Heart left ventricle (tissue), 16 donors: Measurements from ENCODE around the gene ADRB1. TPM values are rescaled to one million over a fixed set of nuclear protein-coding genes. Genes with fewer than 3 reads are reported as not detected.

Experiments
- ATAC-seq, 4 donors: fragments of 200-7000 bp; cut with Tn5 transposase; one replicate each; pipeline ENCODE4 v1.9.1; 2020 to 2022; ENCODE audit warnings: moderate library complexity in 4 of 4, mild to moderate bottlenecking in 3 of 4, moderate number of reproducible peaks in 1 of 4
- DNase-seq, 5 donors: peaks; one replicate each; pipeline ENCODE4 v3.0.0-alpha.2; 2020
- H3K27ac ChIP-seq, 12 donors: fragments of 200-600 bp; sonication (generic) in 4 of 12; one replicate each; pipeline versions ENCODE4 v1.5.0 to v1.8.0; 2016 to 2022; ENCODE audit warnings: mild to moderate bottlenecking in 2 of 12
- H3K27me3 ChIP-seq, 9 donors: fragments of 200-600 bp; sonication (generic) in 2 of 9; one replicate each; pipeline versions ENCODE4 v1.5.1 to v1.8.0; 2016 to 2022; ENCODE audit warnings: mild to moderate bottlenecking in 3 of 9
- H3K36me3 ChIP-seq, 9 donors: fragments of 200-600 bp; sonication (generic) in 2 of 9; one replicate each; pipeline versions ENCODE4 v1.5.0 to v1.8.0; 2018 to 2022; ENCODE audit warnings: mild to moderate bottlenecking in 2 of 9
- H3K4me1 ChIP-seq, 12 donors: fragments of 200-600 bp; sonication (generic) in 4 of 12; one replicate each; pipeline versions ENCODE4 v1.5.0 to v1.8.0; 2016 to 2022; ENCODE audit warnings: mild to moderate bottlenecking in 3 of 12
- H3K4me3 ChIP-seq, 12 donors: fragments of 200-600 bp; sonication (generic) in 4 of 12; one replicate each; pipeline versions ENCODE4 v1.5.0 to v1.8.0; 2017 to 2022; ENCODE audit warnings: mild to moderate bottlenecking in 9 of 12, moderate library complexity in 4 of 12
- H3K9me3 ChIP-seq, 12 donors: fragments of 200-600 bp; sonication (generic) in 4 of 12; one replicate each; pipeline versions ENCODE4 v1.5.0 to v1.8.0; 2016 to 2022; ENCODE audit warnings: mild to moderate bottlenecking in 1 of 12
- POLR2A ChIP-seq, 2 donors: fragments of 450-650 bp; IDR thresholded peaks; one replicate each; pipeline ENCODE4 v1.6.1; 2017; ENCODE audit warnings: antibody characterized with exemption in 2 of 2, mild to moderate bottlenecking in 2 of 2, moderate library complexity in 2 of 2
- WGBS, 4 donors: extraction: QIAGEN DNeasy Blood & Tissue Kit in 2 of 4; methylation state at CpG; one replicate each; pipeline versions ENCODE4 v1.1.5 to v1.1.7; 2013 to 2018; 5-methylcytosine and 5-hydroxymethylcytosine counted together
- intact Hi-C, 10 donors: fragments of 100-400 bp; cut with DNase I; formaldehyde crosslinking; loops; one replicate each; pipeline versions ENCODE4 v1.11.1 to v1.14.2; 2022
- polyA plus RNA-seq, 2 donors: library from polyadenylated mRNA; stranded (reverse); fragments of 200-250 nt; gene quantifications; one replicate each; pipeline ENCODE4 v1.2.3, GENCODE V29; 2013
- total RNA-seq, 9 donors: library from RNA; depleted of rRNA in 2 of 9; stranded (reverse); fragments of >200 nt in 2 of 9; fragmentation: NEBNext Ultra II Directional in 3 of 9; extraction: Animal tissue kit (Norgen Biotek cat#: 25700) in 3 of 9; gene quantifications; one replicate each; pipeline versions ENCODE4 v1.1.0 to v1.2.4, GENCODE V29; 2016 to 2023
- TF ChIP-seq, protein P1 (sequence below), 12 donors: fragments of 200-600 bp; sonication (generic) in 4 of 12; IDR thresholded peaks; one replicate each; pipeline versions ENCODE4 v1.5.0 to v1.8.0; 2018 to 2022; ENCODE audit warnings: antibody characterized with exemption in 12 of 12, mild to moderate bottlenecking in 5 of 12
- donor health status: ischemic (EF 13 %, LVEDD 7.1; RV severe dilation, severe dysfunction).
- donor health status: healthy with polysubstance abuse.
- donor health status: DM: no; HTN: yes; CAD: no.
- donor health status: DM: no; HTN: no; CAD: no.
- donor health status: ischemic (EF 25% LVEDD 6.9; RV normal size, moderate dysfunction).
- donor health status: ischemic (EF 25% LVEDD 5.7; RV mildly dilated, moderate dysfunction).
- donor health status: healthy.
- donor health status: DM: yes; HTN: yes; CAD: no.
- donor health status: ischemic (EF 35%, LVEDD 5.7; RV mildly dilated, moderate dysfunction).
- donor health status: nonischemic (EF 11% LVEDD 7.7; RV severe dilation, severe dysfunction).
- donor health status: DM: yes; HTN: yes; CAD: no.
- donor health status: PGD.
- donor health status: ischemic (EF 29% LVEDD 5.4; RV normal size, mild dysfunction).
- donor health status: nonischemic (EF 23%, LVEDD 6.1; RV moderate dilation, normal function).

The ADRB1 gene
- total and polyA plus RNA-seq, 11 donors, result 7.3 to 115 (median 59.4) TPM

- H3K36me3 ChIP-seq, result no peaks in the 10 kb centered on the region
- DNase-seq (peak in 2 of 5 donors; percentile 33 to 39), ATAC-seq (peak in 3 of 4 donors; percentile 27 to 63 (median 54))
- WGBS, 4 donors, result 52 to 65% (median 57%) methylated on average over 5 of the region's 5 CpGs
- TF ChIP-seq, protein P1, sequence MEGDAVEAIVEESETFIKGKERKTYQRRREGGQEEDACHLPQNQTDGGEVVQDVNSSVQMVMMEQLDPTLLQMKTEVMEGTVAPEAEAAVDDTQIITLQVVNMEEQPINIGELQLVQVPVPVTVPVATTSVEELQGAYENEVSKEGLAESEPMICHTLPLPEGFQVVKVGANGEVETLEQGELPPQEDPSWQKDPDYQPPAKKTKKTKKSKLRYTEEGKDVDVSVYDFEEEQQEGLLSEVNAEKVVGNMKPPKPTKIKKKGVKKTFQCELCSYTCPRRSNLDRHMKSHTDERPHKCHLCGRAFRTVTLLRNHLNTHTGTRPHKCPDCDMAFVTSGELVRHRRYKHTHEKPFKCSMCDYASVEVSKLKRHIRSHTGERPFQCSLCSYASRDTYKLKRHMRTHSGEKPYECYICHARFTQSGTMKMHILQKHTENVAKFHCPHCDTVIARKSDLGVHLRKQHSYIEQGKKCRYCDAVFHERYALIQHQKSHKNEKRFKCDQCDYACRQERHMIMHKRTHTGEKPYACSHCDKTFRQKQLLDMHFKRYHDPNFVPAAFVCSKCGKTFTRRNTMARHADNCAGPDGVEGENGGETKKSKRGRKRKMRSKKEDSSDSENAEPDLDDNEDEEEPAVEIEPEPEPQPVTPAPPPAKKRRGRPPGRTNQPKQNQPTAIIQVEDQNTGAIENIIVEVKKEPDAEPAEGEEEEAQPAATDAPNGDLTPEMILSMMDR (IDR thresholded peaks at IDR 0.05), result no peak
- no peak for TF ChIP-seq POLR2A (IDR thresholded peaks at IDR 0.05)
- no peaks in the 10 kb centered on the region for H3K27me3 ChIP-seq
- peaks cover 0 to 46% (median 3%) of the 10 kb centered on the region in 12 donors for H3K4me1 ChIP-seq
- H3K27ac ChIP-seq, result peak overlapping the region in 2 of 12 donors; percentile 8 to 51
- H3K4me3 ChIP-seq, result no peak overlapping the region
- intact Hi-C loops, result no loop called here
- H3K9me3 ChIP-seq, result no peaks in the 10 kb centered on the region
Measured at GRCh38 chr10:113999531-113999930, 44.1 kb upstream of the ADRB1 start.

GRCh38 chr10:114000457-114001010, 43.1 kb upstream of the ADRB1 start:
- DNase-seq, result no peak
- TF ChIP-seq, protein P1 (IDR thresholded peaks at IDR 0.05), result no peak
- TF ChIP-seq POLR2A (IDR thresholded peaks at IDR 0.05), result no peak
- whole genome bisulfite sequencing, 4 donors, result 89 to 95% (median 93%) methylated on average over 6 of the region's 6 CpGs
- peak in 2 of 4 donors; percentile 46 to 47 for ATAC-seq
- H3K36me3 ChIP-seq, result no peaks in the 10 kb centered on the region
- H3K27me3 ChIP-seq, result no peaks in the 10 kb centered on the region
- no peak overlapping the region for H3K4me3 ChIP-seq
- intact Hi-C loops, result no loop called here
- no peaks in the 10 kb centered on the region for H3K9me3 ChIP-seq
- peaks cover 0 to 36% (median 0%) of the 10 kb centered on the region in 12 donors for H3K4me1 ChIP-seq
- H3K27ac ChIP-seq, result no peak overlapping the region

- 79 to 83% (median 80%) methylated on average over 7 of the region's 7 CpGs for WGBS, 4 donors
- ATAC-seq (no peak), DNase-seq (no peak)
- peaks cover 0 to 30% (median 0%) of the 10 kb centered on the region in 12 donors for H3K4me1 ChIP-seq
- no peak for TF ChIP-seq POLR2A (IDR thresholded peaks at IDR 0.05)
- TF ChIP-seq, protein P1 (IDR thresholded peaks at IDR 0.05), result peak in 2 of 12 donors; percentile 22 to 34
- H3K36me3 ChIP-seq, result no peaks in the 10 kb centered on the region
- H3K9me3 ChIP-seq, result no peaks in the 10 kb centered on the region
- H3K4me3 ChIP-seq, result no peak overlapping the region
- intact Hi-C loops, result no loop called here
- H3K27me3 ChIP-seq, result no peaks in the 10 kb centered on the region
- H3K27ac ChIP-seq, result no peak overlapping the region
Measured at GRCh38 chr10:114002422-114002821, 41.2 kb upstream of the ADRB1 start.

GRCh38 chr10:114003161-114003941, 40.3 kb upstream of the ADRB1 start:
- H3K27me3 ChIP-seq, result no peaks in the 10 kb centered on the region
- WGBS, 4 donors, result 89 to 92% (median 91%) methylated on average over 9 of the region's 9 CpGs
- peaks cover 0 to 25% (median 0%) of the 10 kb centered on the region in 12 donors for H3K4me1 ChIP-seq
- no peak for TF ChIP-seq POLR2A (IDR thresholded peaks at IDR 0.05)
- intact Hi-C loops, result no loop called here
- DNase-seq (no peak), ATAC-seq (no peak)
- no peak overlapping the region for H3K27ac ChIP-seq
- H3K4me3 ChIP-seq, result no peak overlapping the region
- H3K9me3 ChIP-seq, result no peaks in the 10 kb centered on the region
- H3K36me3 ChIP-seq, result no peaks in the 10 kb centered on the region
